GM12801 (cell line): Measurements from ENCODE around the gene AKAP9.

Experiments
- CTCF ChIP-seq: IDR thresholded peaks from one replicate; pipeline ENCODE4 v1.5.1; 2011; ENCODE audit warnings: control low read depth; ENCODE audit not compliant: insufficient read length; ENCODE audit errors: extremely low read depth

Gene AKAP9

GRCh38 chr7:91940572-91941341 is at the start of gene AKAP9:
AKAP9 (plus strand) TSS chr7:91940862; CDS start chr7:91941100, 238 bp downstream.
- no peak for TF ChIP-seq CTCF

GRCh38 chr7:91892099-91892705 is 48.5 kb upstream of the AKAP9 start:
- TF ChIP-seq CTCF = no peak

GRCh38 chr7:91892821-91893340 is 47.8 kb upstream of the AKAP9 start:
- no peak for TF ChIP-seq CTCF

- no peak for TF ChIP-seq CTCF
Observed at GRCh38 chr7:91894781-91895480, 45.7 kb upstream of the AKAP9 start.

- no peak for TF ChIP-seq CTCF
Observed at GRCh38 chr7:91898240-91898992, 42.2 kb upstream of the AKAP9 start.

- no peak for TF ChIP-seq CTCF
Observed at GRCh38 chr7:91899563-91899962, 41.1 kb upstream of the AKAP9 start.
